Measurements from ENCODE around the gene VTN.

GRCh38 chr17:28390141-28390540 lies 20.0 kb upstream of the VTN start:
- TF ChIP-seq CTCF (IDR thresholded peaks at IDR 0.05; ENCODE audit: extremely low read depth in 1 of 2, insufficient read depth in 1 of 2, low read depth in 1 of 2, low read length in 2 of 2) (no peak), POLR2A (IDR thresholded peaks at IDR 0.05; ENCODE audit: low read depth, low read length) (no peak), MAX (IDR thresholded peaks at IDR 0.05; ENCODE audit: insufficient read depth, insufficient read length) (no peak), EZH2 (IDR thresholded peaks at IDR 0.05; ENCODE audit: borderline replicate concordance, low read depth, low read length, severe bottlenecking) (no peak), MYC (IDR thresholded peaks at IDR 0.05; ENCODE audit: low read depth, low read length) (no peak), JUN (IDR thresholded peaks at IDR 0.05; ENCODE audit: borderline replicate concordance, insufficient read depth, insufficient read length, low read depth) (no peak), GATA2 (IDR thresholded peaks at IDR 0.05; ENCODE audit: insufficient read depth, insufficient read length, low read depth, low read length) (no peak)

All from endothelial cell of umbilical vein (primary cell).